K562 (cell line): ENCODE results near the gene FYB2. TPM values are rescaled to one million over a fixed set of nuclear protein-coding genes. Genes with fewer than 3 reads are reported as not detected.

ENCODE experiments used
- ATAC-seq: fragments of 200-7000 bp; cut with Tn5 transposase; 3 replicates; pipeline ENCODE4 v1.9.1; 2020; ENCODE audit warnings: moderate library complexity
- BruUV-seq: library from RNA; stranded (reverse); fragments of 400-500 nt; replicated peaks from 2 replicates; lab custom pipeline; 2021; lab: Mats Ljungman, UMichigan
- CTCF ChIA-PET: fragments of 300-600 bp; formaldehyde crosslinking; extraction: SDS; loops from one replicate; lab custom pipeline; 2021; ENCODE audit warnings: low intra/inter-chr PET ratio; lab: Yijun Ruan, JAX
- POLR2A ChIA-PET: fragments of 300-600, 350-650 bp; sonication (Branson Sonifier 250); formaldehyde crosslinking; extraction: SDS; loops from one replicate; lab custom pipeline; 2021; ENCODE audit warnings: antibody characterized with exemption, inconsistent platforms; lab: Yijun Ruan, JAX
- DNase-seq, 4 experiments: peaks; one replicate each; pipeline versions ENCODE4 v3.0.0 to v3.0.0-alpha.2; 2011 to 2018; ENCODE audit warnings: low spot score in 3 of 4, mixed read lengths in 3 of 4; ENCODE audit errors: extremely low read depth in 1 of 4
- FAIRE-seq: peaks from 2 replicates; lab custom pipeline; 2011; peaks lifted over from hg19 to GRCh38; lab: Jason Lieb, UNC
- H2AFZ ChIP-seq: 2 replicates; pipeline ENCODE4 v1.6.0; 2011; ENCODE audit warnings: low read depth, low read length, control low read depth, inconsistent platforms
- H3K27ac ChIP-seq: fragments of 200-600 bp; 3 replicates; pipeline ENCODE4 v1.8.0; 2011; ENCODE audit warnings: low read depth, mild to moderate bottlenecking, control low read depth, inconsistent platforms, low read length, moderate library complexity, mixed read lengths; ENCODE audit errors: extremely low read depth
- H3K27me3 ChIP-seq, 2 experiments: fragments of 300-600 bp in 1 of 2; 2 replicates in 1 of 2; 3 replicates in 1 of 2; pipeline versions ENCODE4 v1.6.0 to v1.8.0; 2011; ENCODE audit warnings: inconsistent platforms in 2 of 2, low read length in 2 of 2, mild to moderate bottlenecking in 1 of 2, mixed read lengths in 1 of 2, moderate library complexity in 1 of 2; ENCODE audit not compliant: control insufficient read depth in 2 of 2, insufficient read depth in 2 of 2
- H3K36me3 ChIP-seq: fragments of 300-600 bp; 3 replicates; pipeline ENCODE4 v1.8.0; 2011; ENCODE audit warnings: mild to moderate bottlenecking, low read length, inconsistent platforms; ENCODE audit not compliant: control insufficient read depth, insufficient read depth
- H3K4me1 ChIP-seq, 2 experiments: fragments of 200-600 bp in 1 of 2; replicated peaks in 1 of 2; 2 replicates in 1 of 2; 3 replicates in 1 of 2; pipeline versions ENCODE4 v1.5.1 to v1.8.0; 2011; ENCODE audit warnings: inconsistent platforms in 2 of 2, low read length in 2 of 2, mild to moderate bottlenecking in 1 of 2, mixed read lengths in 1 of 2, moderate library complexity in 1 of 2; ENCODE audit not compliant: control insufficient read depth in 2 of 2, insufficient read depth in 2 of 2
- H3K4me2 ChIP-seq: 2 replicates; pipeline ENCODE4 v1.6.1; 2011; ENCODE audit warnings: low read length, control low read depth, inconsistent platforms, mixed read lengths; ENCODE audit not compliant: insufficient read depth
- H3K4me3 ChIP-seq: fragments of 200-600 bp; sonication (generic), shearing (Covaris generic); 2 replicates; pipeline ENCODE4 v1.5.1; 2016; ENCODE audit warnings: control low read depth, inconsistent platforms
- H3K79me2 ChIP-seq: fragments of 200-600 bp; 3 replicates; pipeline ENCODE4 v1.8.0; 2011; ENCODE audit warnings: low read length, inconsistent platforms; ENCODE audit not compliant: control insufficient read depth, insufficient read depth
- H3K9ac ChIP-seq, 2 experiments: 2 replicates each; pipeline versions ENCODE4 v1.6.0 to v1.6.1; 2011; ENCODE audit warnings: low read depth in 2 of 2, low read length in 2 of 2, control low read depth in 1 of 2, inconsistent platforms in 1 of 2, mild to moderate bottlenecking in 1 of 2, mixed read lengths in 1 of 2; ENCODE audit not compliant: insufficient read depth in 1 of 2
- H3K9me1 ChIP-seq: one replicate; pipeline ENCODE4 v1.6.0; 2011; ENCODE audit warnings: inconsistent platforms, mild to moderate bottlenecking, low read length, moderate library complexity; ENCODE audit not compliant: control insufficient read depth, insufficient read depth
- H3K9me3 ChIP-seq: replicated peaks from 2 replicates; pipeline ENCODE4 v1.5.1; 2011; ENCODE audit warnings: low read depth, low read length, inconsistent platforms; ENCODE audit not compliant: control insufficient read depth, insufficient read depth
- H4K20me1 ChIP-seq: replicated peaks from 2 replicates; pipeline ENCODE4 v1.6.1; 2011; ENCODE audit warnings: low read length, inconsistent platforms, mixed read lengths; ENCODE audit not compliant: control insufficient read depth, insufficient read depth
- EGR1 ChIP-seq: fragments of 450-650 bp; conservative IDR thresholded peaks from 2 replicates; pipeline ENCODE4 v1.6.1; 2017; ENCODE audit warnings: mild to moderate bottlenecking
- HDAC6 ChIP-seq: IDR thresholded peaks from 2 replicates; pipeline ENCODE4 v1.6.1; 2012; ENCODE audit warnings: low read depth, mild to moderate bottlenecking, control low read depth, inconsistent platforms, low read length, moderate library complexity
- ILF3 ChIP-seq: fragments of 450-650 bp; IDR thresholded peaks from 2 replicates; pipeline ENCODE4 v1.6.1; 2018; ENCODE audit warnings: antibody characterized with exemption, mild to moderate bottlenecking, moderate library complexity, borderline replicate concordance
- MAFG ChIP-seq: fragments of 450-650 bp; conservative IDR thresholded peaks from 2 replicates; pipeline ENCODE4 v1.6.1; 2016; ENCODE audit warnings: missing genetic modification characterization, missing compliant biosample characterization
- MEF2D ChIP-seq: conservative IDR thresholded peaks from 2 replicates; pipeline ENCODE4 v1.6.1; 2016; ENCODE audit warnings: low read depth, missing genetic modification characterization, missing compliant biosample characterization
- MXI1 ChIP-seq: IDR thresholded peaks from 2 replicates; pipeline ENCODE4 v1.6.1; 2011; ENCODE audit warnings: low read depth, mild to moderate bottlenecking, improper control_type of control experiment, low read length
- PPARD ChIP-seq: fragments of 250-450 bp; sonication (Bioruptor Pico); IDR thresholded peaks from 2 replicates; pipeline ENCODE4 v1.8.0; 2022; ENCODE audit warnings: inconsistent platforms, mild to moderate bottlenecking, moderate library complexity
- TCF7 ChIP-seq: sonication (generic); IDR thresholded peaks from 2 replicates; pipeline ENCODE4 v1.6.1; 2016; ENCODE audit warnings: antibody characterized with exemption, borderline replicate concordance
- WGBS: fragments of 100-300 bp; shearing (Covaris generic); methylation state at CpG from one replicate; pipeline ENCODE4 v1.1.6; 2016; ENCODE audit warnings: low coverage, mixed read lengths; ENCODE audit not compliant: insufficient coverage; ENCODE audit errors: missing lambda C conversion rate; 5-methylcytosine and 5-hydroxymethylcytosine counted together
- in situ Hi-C: fragments of 300-500 bp; cut with MboI; formaldehyde crosslinking; loops from 4 replicates; pipeline ENCODE4 v1.15.0; 2018; ENCODE audit warnings: inconsistent platforms, mixed read lengths
- intact Hi-C: fragments of 100-400 bp; cut with micrococcal nuclease; formaldehyde crosslinking; loops from 2 replicates; pipeline ENCODE4 v1.14.2; 2022
- polyA plus RNA-seq, 8 experiments: library from polyadenylated mRNA; depleted of rRNA in 4 of 8; stranded (reverse) in 5 of 8; unstranded in 3 of 8; fragments of >200 nt; fragmentation: Nextera tagmentation in 2 of 8; fragmentation: Illumina TruSeq in 1 of 8; extraction: Ambion mirVana in 2 of 8; extraction: Trizol in 1 of 8; gene quantifications; 2 replicates each; pipeline versions ENCODE4 v1.2.1 to v1.2.3, GENCODE V29; 2011 to 2014; ENCODE audit warnings: inconsistent platforms in 1 of 8, missing spikeins in 1 of 8
- total RNA-seq, 7 experiments: library from RNA; depleted of rRNA in 6 of 7; stranded (reverse); fragments of >200 nt in 6 of 7; fragmentation: Illumina TruSeq in 2 of 7; extraction: Trizol in 2 of 7; gene quantifications; 2 replicates each; pipeline versions ENCODE4 v1.2.1 to v1.2.3, GENCODE V29; 2011 to 2021; ENCODE audit warnings: low replicate concordance in 1 of 7
- TF ChIP-seq, protein P1 (sequence below): sonication (generic); formaldehyde crosslinking; IDR thresholded peaks from 2 replicates; pipeline ENCODE4 v1.8.0; 2023; ENCODE audit warnings: missing genetic modification reagents, mild to moderate bottlenecking, borderline replicate concordance
- TF ChIP-seq, protein P2 (sequence below): fragments of 450-650 bp; IDR thresholded peaks from 2 replicates; pipeline ENCODE4 v1.6.1; 2016; ENCODE audit warnings: missing biosample characterization, missing genetic modification characterization
- TF ChIP-seq, protein P3 (sequence below): fragments of 200-800 bp; sonication (Bioruptor generic); IDR thresholded peaks from 2 replicates; pipeline ENCODE4 v1.6.1; 2016; ENCODE audit warnings: missing genetic modification characterization, missing compliant biosample characterization

FYB2 gene
- total and polyA plus RNA-seq, 9 of the 15 experiments (the other 6 are each of a cell fraction or from before 2014, with no cell fraction given) = not detected

DNA sequence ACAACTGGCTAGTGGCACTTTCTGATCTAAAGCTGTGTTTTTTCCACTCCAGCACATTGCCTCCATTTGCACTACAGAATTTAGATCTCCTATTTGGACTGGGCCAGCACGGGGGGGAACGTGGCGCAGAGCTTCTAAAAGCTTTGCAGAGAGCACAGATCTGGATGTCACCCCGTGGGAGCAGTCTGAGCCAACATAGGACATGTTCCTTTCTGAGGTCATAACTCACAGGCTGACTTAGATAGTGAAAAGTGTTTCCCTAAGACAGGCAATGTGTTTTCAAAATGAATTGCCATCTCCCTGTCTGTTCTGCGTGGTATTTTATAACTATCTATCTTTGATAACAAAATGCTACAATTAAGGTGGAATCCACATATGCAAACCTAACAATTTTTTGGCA, 31.7 kb upstream of the FYB2 start:
- H3K36me3 ChIP-seq = no peaks in the 10 kb centered on the region
- H3K4me3 ChIP-seq = no peak overlapping the region
- H3K9me3 ChIP-seq = no peaks in the 10 kb centered on the region
- H3K9me1 ChIP-seq = no peaks in the 10 kb centered on the region
- in situ Hi-C loops (no loop called here), intact Hi-C loops (no loop called here)
- CTCF ChIA-PET = no interaction called here
- DNase-seq (no peak), ATAC-seq (no peak), FAIRE-seq (no peak)
- 9% methylated on average over 5 of the region's 5 CpGs for WGBS
- POLR2A ChIA-PET = no interaction called here
- BruUV-seq = no TSS peak
- no peaks in the 10 kb centered on the region for H3K79me2 ChIP-seq
- no peak overlapping the region for H3K27ac ChIP-seq
- H3K4me2 ChIP-seq = no peak overlapping the region
- no peak overlapping the region for H3K9ac ChIP-seq
- H3K4me1 ChIP-seq = no peaks in the 10 kb centered on the region
- H2AFZ ChIP-seq = no peak overlapping the region
- H3K27me3 ChIP-seq = no peaks in the 10 kb centered on the region; a peak in 1 of 5 replicates
- no peaks in the 10 kb centered on the region for H4K20me1 ChIP-seq
- TF ChIP-seq EGR1 = no peak
- no peak for TF ChIP-seq HDAC6
- TF ChIP-seq, protein P1, sequence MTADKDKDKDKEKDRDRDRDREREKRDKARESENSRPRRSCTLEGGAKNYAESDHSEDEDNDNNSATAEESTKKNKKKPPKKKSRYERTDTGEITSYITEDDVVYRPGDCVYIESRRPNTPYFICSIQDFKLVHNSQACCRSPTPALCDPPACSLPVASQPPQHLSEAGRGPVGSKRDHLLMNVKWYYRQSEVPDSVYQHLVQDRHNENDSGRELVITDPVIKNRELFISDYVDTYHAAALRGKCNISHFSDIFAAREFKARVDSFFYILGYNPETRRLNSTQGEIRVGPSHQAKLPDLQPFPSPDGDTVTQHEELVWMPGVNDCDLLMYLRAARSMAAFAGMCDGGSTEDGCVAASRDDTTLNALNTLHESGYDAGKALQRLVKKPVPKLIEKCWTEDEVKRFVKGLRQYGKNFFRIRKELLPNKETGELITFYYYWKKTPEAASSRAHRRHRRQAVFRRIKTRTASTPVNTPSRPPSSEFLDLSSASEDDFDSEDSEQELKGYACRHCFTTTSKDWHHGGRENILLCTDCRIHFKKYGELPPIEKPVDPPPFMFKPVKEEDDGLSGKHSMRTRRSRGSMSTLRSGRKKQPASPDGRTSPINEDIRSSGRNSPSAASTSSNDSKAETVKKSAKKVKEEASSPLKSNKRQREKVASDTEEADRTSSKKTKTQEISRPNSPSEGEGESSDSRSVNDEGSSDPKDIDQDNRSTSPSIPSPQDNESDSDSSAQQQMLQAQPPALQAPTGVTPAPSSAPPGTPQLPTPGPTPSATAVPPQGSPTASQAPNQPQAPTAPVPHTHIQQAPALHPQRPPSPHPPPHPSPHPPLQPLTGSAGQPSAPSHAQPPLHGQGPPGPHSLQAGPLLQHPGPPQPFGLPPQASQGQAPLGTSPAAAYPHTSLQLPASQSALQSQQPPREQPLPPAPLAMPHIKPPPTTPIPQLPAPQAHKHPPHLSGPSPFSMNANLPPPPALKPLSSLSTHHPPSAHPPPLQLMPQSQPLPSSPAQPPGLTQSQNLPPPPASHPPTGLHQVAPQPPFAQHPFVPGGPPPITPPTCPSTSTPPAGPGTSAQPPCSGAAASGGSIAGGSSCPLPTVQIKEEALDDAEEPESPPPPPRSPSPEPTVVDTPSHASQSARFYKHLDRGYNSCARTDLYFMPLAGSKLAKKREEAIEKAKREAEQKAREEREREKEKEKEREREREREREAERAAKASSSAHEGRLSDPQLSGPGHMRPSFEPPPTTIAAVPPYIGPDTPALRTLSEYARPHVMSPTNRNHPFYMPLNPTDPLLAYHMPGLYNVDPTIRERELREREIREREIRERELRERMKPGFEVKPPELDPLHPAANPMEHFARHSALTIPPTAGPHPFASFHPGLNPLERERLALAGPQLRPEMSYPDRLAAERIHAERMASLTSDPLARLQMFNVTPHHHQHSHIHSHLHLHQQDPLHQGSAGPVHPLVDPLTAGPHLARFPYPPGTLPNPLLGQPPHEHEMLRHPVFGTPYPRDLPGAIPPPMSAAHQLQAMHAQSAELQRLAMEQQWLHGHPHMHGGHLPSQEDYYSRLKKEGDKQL (CRISPR knock-in tag) = no peak
- no peak for TF ChIP-seq MEF2D (tag)
- no peak for TF ChIP-seq TCF7
- TF ChIP-seq, protein P2, sequence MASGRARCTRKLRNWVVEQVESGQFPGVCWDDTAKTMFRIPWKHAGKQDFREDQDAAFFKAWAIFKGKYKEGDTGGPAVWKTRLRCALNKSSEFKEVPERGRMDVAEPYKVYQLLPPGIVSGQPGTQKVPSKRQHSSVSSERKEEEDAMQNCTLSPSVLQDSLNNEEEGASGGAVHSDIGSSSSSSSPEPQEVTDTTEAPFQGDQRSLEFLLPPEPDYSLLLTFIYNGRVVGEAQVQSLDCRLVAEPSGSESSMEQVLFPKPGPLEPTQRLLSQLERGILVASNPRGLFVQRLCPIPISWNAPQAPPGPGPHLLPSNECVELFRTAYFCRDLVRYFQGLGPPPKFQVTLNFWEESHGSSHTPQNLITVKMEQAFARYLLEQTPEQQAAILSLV = no peak
- TF ChIP-seq, protein P3, sequence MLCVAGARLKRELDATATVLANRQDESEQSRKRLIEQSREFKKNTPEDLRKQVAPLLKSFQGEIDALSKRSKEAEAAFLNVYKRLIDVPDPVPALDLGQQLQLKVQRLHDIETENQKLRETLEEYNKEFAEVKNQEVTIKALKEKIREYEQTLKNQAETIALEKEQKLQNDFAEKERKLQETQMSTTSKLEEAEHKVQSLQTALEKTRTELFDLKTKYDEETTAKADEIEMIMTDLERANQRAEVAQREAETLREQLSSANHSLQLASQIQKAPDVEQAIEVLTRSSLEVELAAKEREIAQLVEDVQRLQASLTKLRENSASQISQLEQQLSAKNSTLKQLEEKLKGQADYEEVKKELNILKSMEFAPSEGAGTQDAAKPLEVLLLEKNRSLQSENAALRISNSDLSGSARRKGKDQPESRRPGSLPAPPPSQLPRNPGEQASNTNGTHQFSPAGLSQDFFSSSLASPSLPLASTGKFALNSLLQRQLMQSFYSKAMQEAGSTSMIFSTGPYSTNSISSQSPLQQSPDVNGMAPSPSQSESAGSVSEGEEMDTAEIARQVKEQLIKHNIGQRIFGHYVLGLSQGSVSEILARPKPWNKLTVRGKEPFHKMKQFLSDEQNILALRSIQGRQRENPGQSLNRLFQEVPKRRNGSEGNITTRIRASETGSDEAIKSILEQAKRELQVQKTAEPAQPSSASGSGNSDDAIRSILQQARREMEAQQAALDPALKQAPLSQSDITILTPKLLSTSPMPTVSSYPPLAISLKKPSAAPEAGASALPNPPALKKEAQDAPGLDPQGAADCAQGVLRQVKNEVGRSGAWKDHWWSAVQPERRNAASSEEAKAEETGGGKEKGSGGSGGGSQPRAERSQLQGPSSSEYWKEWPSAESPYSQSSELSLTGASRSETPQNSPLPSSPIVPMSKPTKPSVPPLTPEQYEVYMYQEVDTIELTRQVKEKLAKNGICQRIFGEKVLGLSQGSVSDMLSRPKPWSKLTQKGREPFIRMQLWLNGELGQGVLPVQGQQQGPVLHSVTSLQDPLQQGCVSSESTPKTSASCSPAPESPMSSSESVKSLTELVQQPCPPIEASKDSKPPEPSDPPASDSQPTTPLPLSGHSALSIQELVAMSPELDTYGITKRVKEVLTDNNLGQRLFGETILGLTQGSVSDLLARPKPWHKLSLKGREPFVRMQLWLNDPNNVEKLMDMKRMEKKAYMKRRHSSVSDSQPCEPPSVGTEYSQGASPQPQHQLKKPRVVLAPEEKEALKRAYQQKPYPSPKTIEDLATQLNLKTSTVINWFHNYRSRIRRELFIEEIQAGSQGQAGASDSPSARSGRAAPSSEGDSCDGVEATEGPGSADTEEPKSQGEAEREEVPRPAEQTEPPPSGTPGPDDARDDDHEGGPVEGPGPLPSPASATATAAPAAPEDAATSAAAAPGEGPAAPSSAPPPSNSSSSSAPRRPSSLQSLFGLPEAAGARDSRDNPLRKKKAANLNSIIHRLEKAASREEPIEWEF (CRISPR knock-in tag) = no peak
- no peak for TF ChIP-seq PPARD
- TF ChIP-seq MAFG = no peak
- no peak for TF ChIP-seq MXI1
- TF ChIP-seq ILF3 = no peak
